ENCODE results near the gene IDH3G.

DNA sequence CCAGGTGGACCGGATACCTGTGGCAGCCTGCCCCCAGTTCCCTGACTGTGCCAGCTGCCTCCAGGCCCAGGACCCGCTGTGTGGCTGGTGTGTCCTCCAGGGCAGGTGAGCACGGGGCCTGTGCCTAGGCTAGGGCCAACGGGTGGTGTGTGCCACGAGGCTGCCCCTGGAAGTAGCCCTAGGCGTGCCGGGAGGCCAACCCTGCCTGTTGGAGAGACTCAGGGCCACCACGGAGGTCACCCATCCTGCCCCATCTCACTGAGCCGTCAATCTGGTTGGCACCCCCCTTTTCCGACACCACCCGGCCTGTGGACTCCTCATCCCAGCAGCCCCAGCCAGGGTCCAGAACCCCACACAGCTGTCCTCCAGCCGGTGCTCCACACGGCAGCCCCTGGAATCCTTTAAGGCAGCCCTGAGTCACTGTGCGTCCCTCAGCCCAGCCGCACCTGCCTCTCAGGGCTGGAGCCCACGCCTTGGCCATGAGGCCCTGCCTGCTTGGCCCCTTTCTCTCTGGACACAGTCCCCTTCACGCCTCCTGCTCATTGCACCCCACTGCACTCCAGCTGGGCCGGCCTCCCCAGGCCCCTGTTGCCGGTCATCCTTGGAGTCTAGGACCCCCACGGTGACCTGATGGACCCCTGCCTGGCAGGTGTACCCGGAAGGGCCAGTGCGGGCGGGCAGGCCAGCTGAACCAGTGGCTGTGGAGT, 24.9 kb downstream of the IDH3G start:
- TF ChIP-seq, protein P1, sequence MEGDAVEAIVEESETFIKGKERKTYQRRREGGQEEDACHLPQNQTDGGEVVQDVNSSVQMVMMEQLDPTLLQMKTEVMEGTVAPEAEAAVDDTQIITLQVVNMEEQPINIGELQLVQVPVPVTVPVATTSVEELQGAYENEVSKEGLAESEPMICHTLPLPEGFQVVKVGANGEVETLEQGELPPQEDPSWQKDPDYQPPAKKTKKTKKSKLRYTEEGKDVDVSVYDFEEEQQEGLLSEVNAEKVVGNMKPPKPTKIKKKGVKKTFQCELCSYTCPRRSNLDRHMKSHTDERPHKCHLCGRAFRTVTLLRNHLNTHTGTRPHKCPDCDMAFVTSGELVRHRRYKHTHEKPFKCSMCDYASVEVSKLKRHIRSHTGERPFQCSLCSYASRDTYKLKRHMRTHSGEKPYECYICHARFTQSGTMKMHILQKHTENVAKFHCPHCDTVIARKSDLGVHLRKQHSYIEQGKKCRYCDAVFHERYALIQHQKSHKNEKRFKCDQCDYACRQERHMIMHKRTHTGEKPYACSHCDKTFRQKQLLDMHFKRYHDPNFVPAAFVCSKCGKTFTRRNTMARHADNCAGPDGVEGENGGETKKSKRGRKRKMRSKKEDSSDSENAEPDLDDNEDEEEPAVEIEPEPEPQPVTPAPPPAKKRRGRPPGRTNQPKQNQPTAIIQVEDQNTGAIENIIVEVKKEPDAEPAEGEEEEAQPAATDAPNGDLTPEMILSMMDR (IDR thresholded peaks at IDR 0.05), result no peak
- TF ChIP-seq EZH2 (IDR thresholded peaks at IDR 0.05; ENCODE audit: borderline replicate concordance, insufficient read depth, low read depth, low read length, poor library complexity, severe bottlenecking), result no peak
